Thoracic aorta (tissue), 2 donors: ENCODE measurements around the gene ZNF217. TPM values are rescaled to one million over a fixed set of nuclear protein-coding genes. Genes with fewer than 3 reads are reported as not detected.
"Not testable (repeated sequence)": the region's sequence is repeated elsewhere in the genome, so short reads cannot be mapped to it uniquely, and the experiment has no call there.

ENCODE experiments used
- ATAC-seq: fragments of 150-250 bp; one replicate; pipeline ENCODE4 v1.8.0; 2017; ENCODE audit warnings: low read depth; ENCODE audit not compliant: insufficient number of reproducible peaks, low FRiP score
- DNase-seq: peaks from one replicate; pipeline ENCODE4 v3.0.0-alpha.2; 2020; ENCODE audit warnings: low spot score
- H3K27ac ChIP-seq, 2 donors: fragments of 200-600 bp; sonication (generic); 1 replicate in 1 of 2; 2 replicates in 1 of 2; pipeline ENCODE4 v1.5.1; 2016; ENCODE audit warnings: mild to moderate bottlenecking in 2 of 2, moderate library complexity in 2 of 2
- H3K27me3 ChIP-seq: fragments of 200-600 bp; sonication (generic); replicated peaks from 2 replicates; pipeline ENCODE4 v1.6.0; 2016; ENCODE audit warnings: mild to moderate bottlenecking; ENCODE audit not compliant: insufficient read depth
- H3K36me3 ChIP-seq: fragments of 200-600 bp; sonication (generic); one replicate; pipeline ENCODE4 v1.5.1; 2016
- H3K4me1 ChIP-seq, 2 donors: fragments of 200-600 bp; sonication (generic); 1 replicate in 1 of 2; 2 replicates in 1 of 2; pipeline versions ENCODE4 v1.5.1 to v1.6.0; 2016; ENCODE audit warnings: low read depth in 2 of 2, mild to moderate bottlenecking in 1 of 2; ENCODE audit not compliant: control insufficient read depth in 1 of 2
- H3K4me3 ChIP-seq: fragments of 200-600 bp; sonication (generic); 2 replicates; pipeline ENCODE4 v1.5.1; 2016; ENCODE audit warnings: mild to moderate bottlenecking
- H3K9me3 ChIP-seq: fragments of 200-600 bp; sonication (generic); 2 replicates; pipeline ENCODE4 v1.5.1; 2016
- CTCF ChIP-seq: fragments of 200-600 bp; sonication (generic); IDR thresholded peaks from one replicate; pipeline ENCODE4 v1.5.1; 2019; ENCODE audit warnings: antibody characterized with exemption
- total RNA-seq, 2 donors: library from RNA; depleted of rRNA; stranded (reverse); fragments of >200 nt; gene quantifications; one replicate each; pipeline versions ENCODE4 v1.1.0 to v1.2.3, GENCODE V29; 2016

The ZNF217 gene
- total RNA-seq, 2 donors from 2014 or later, result 12.5 to 21.4 TPM

GRCh38 chr20:53599378-53599777, 5.7 kb upstream of the ZNF217 start:
- no peak overlapping the region for H3K27ac ChIP-seq
- DNase-seq (no peak), ATAC-seq (no peak)
- no peaks in the 10 kb centered on the region for H3K27me3 ChIP-seq
- peaks cover 3 to 5% of the 10 kb centered on the region in 2 donors for H3K4me1 ChIP-seq
- no peaks in the 10 kb centered on the region for H3K9me3 ChIP-seq
- H3K4me3 ChIP-seq, result no peak overlapping the region
- TF ChIP-seq CTCF, result no peak
- H3K36me3 ChIP-seq, result no peaks in the 10 kb centered on the region

- ATAC-seq, result no peak
- Histone ChIP-seq H3K36me3 (no peaks in the 10 kb centered on the region), H3K9me3 (no peaks in the 10 kb centered on the region), H3K27me3 (no peaks in the 10 kb centered on the region), H3K27ac (no peak overlapping the region), H3K4me3 (no peak overlapping the region), H3K4me1 (peaks cover 3 to 5% of the 10 kb centered on the region in 2 donors)
- no peak for DNase-seq
- TF ChIP-seq CTCF, result no peak
Measured at GRCh38 chr20:53599044-53599362, 5.4 kb upstream of the ZNF217 start.

- Histone ChIP-seq H3K4me1 (peaks cover 3 to 5% of the 10 kb centered on the region in 2 donors), H3K4me3 (no peak overlapping the region), H3K9me3 (no peaks in the 10 kb centered on the region), H3K36me3 (no peaks in the 10 kb centered on the region), H3K27me3 (no peaks in the 10 kb centered on the region), H3K27ac (no peak overlapping the region)
- DNase-seq (no peak), ATAC-seq (no peak)
- no peak for TF ChIP-seq CTCF
Measured at GRCh38 chr20:53598140-53599043, 4.8 kb upstream of the ZNF217 start.

- no peak for TF ChIP-seq CTCF
- Histone ChIP-seq H3K4me1 (peaks cover 3 to 5% of the 10 kb centered on the region in 2 donors), H3K36me3 (no peaks in the 10 kb centered on the region), H3K4me3 (no peak overlapping the region), H3K27ac (no peak overlapping the region), H3K27me3 (no peaks in the 10 kb centered on the region), H3K9me3 (no peaks in the 10 kb centered on the region)
- DNase-seq (no peak), ATAC-seq (no peak)
Measured at GRCh38 chr20:53597521-53598120, 4.0 kb upstream of the ZNF217 start.

- peaks cover 3 to 5% of the 10 kb centered on the region in 2 donors for H3K4me1 ChIP-seq
- no peak overlapping the region for H3K4me3 ChIP-seq
- no peak for DNase-seq
- no peaks in the 10 kb centered on the region for H3K36me3 ChIP-seq
- no peak overlapping the region for H3K27ac ChIP-seq
- no peak for TF ChIP-seq CTCF
- no peak for ATAC-seq
- H3K9me3 ChIP-seq, result no peaks in the 10 kb centered on the region
- H3K27me3 ChIP-seq, result no peaks in the 10 kb centered on the region
Measured at GRCh38 chr20:53597030-53597482, 3.4 kb upstream of the ZNF217 start.

GRCh38 chr20:53596189-53597001, 2.8 kb upstream of the ZNF217 start:
- H3K4me3 ChIP-seq, DNase-seq, ATAC-seq: not testable (repeated sequence)

GRCh38 chr20:53595742-53596141, 2.1 kb upstream of the ZNF217 start:
- H3K27me3 ChIP-seq, ATAC-seq, H3K4me1 ChIP-seq, H3K4me3 ChIP-seq, H3K36me3 ChIP-seq, H3K9me3 ChIP-seq, DNase-seq: not testable (repeated sequence)
- H3K27ac ChIP-seq, result peak overlapping the region in 1 of 2 donors; percentile 11

More at GRCh38 chr20:53596189-53597001, 2.8 kb upstream of the ZNF217 start:
- H3K27ac ChIP-seq, result peak overlapping the region in 1 of 2 donors; percentile 11
- H3K36me3 ChIP-seq, H3K9me3 ChIP-seq, H3K4me1 ChIP-seq, H3K27me3 ChIP-seq: not testable (repeated sequence)
